ENCODE measurements around the gene ELFN1.

The ELFN1 gene

DNA sequence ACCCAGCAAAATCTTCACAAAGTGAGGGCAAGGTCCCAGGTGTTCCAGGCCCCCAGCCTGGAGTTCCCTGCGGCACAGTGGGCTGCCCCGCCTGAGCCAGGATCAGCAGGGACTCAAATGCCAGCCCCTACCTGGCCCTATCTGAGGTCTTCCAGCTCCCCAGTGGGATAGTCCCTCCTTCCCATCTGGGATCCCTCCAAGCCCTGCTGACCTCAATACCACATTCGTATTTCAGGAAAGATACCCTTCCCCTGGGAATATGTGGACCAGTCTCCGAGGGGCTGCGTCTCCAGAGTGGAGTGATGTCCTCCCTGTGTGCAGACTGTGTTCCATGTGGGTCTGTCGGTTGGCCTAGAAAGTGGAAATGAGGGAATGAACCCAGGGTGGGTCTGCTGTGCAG is 40.9 kb downstream of the ELFN1 start:
- no peak for DNase-seq (ENCODE audit: low spot score)
- TF ChIP-seq CTCF (IDR thresholded peaks at IDR 0.05; ENCODE audit: extremely low read depth, missing control alignments), result no peak

DNA sequence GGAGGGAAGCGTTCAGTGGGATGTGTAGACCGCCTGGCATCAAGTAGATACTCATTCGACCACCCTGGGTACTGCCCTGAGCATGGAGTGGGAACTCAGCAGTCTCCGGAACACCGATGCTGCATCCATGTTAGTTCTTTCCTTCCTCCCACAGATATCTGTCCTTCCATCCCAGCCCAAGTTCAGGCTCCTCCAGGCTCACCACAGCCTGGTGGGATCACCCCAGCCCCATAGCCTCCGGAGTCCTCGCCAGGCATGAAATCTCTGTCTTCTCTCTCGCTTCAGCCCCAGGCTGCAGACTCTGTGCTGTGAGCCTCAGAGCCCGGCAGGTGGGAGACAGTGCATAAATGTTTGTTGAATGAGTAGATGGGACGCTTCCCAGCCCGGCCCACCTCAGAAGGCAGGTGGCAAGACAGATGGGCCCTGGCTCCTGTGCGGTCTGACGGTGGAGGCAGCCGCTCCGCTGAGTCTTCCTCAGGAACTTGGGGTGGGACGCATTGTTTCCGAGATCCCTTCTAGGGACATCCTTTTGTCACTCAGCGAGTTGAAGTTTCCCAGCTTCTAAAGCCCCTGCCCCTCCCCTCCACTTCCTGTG is 42.9 kb downstream of the ELFN1 start:
- no peak for DNase-seq (ENCODE audit: low spot score)
- TF ChIP-seq CTCF (IDR thresholded peaks at IDR 0.05; ENCODE audit: extremely low read depth, missing control alignments), result no peak

DNA sequence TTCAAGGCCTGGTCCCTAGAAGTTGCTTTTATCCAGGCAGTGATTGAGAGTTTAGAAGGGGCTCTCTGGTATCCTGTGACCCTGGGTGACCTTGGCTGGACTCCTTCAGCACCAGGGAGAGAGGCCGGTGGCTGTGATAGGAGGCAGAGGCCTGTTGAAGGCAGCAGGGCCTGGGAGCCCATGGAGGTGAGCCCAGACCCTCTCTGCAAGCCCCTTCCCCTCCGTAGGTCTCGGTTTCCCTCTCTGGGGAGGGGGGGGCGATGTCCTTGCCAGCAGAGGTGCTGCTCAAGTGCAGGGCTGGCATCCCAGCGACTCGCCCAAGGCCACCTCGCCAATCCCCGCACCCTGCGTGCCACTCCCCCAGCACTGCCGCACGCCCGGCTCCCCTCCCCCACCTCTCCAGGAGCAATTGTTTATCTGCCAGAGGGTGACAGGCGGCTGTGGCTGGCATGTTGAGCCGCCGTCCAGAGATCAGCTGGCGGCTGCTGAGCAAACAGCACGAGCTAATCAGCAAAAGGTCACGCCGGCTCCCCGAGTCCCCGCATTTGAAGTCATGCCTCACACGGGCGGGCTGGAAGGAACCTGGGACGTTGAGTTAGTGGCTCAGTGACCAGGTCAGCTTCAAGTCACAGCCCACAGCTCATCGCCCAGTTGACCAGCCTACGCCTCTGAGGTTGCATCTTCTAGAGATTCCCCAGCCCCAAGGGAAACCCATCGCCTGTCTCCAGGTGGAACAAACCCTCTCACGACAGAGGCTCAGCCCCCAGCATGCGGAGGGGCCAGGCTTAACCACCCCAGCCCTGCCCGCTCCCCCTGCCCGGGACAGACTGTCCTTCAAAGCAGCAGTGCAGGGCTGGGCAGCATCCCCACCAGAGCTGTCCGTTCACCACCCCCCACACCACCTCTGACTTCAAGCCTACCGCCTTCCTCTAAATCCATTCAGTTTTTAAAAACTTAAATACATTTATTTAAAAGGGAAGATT is 43.7 kb downstream of the ELFN1 start:
- DNase-seq (ENCODE audit: low spot score), result no peak
- TF ChIP-seq CTCF (IDR thresholded peaks at IDR 0.05; ENCODE audit: extremely low read depth, missing control alignments), result no peak

DNA sequence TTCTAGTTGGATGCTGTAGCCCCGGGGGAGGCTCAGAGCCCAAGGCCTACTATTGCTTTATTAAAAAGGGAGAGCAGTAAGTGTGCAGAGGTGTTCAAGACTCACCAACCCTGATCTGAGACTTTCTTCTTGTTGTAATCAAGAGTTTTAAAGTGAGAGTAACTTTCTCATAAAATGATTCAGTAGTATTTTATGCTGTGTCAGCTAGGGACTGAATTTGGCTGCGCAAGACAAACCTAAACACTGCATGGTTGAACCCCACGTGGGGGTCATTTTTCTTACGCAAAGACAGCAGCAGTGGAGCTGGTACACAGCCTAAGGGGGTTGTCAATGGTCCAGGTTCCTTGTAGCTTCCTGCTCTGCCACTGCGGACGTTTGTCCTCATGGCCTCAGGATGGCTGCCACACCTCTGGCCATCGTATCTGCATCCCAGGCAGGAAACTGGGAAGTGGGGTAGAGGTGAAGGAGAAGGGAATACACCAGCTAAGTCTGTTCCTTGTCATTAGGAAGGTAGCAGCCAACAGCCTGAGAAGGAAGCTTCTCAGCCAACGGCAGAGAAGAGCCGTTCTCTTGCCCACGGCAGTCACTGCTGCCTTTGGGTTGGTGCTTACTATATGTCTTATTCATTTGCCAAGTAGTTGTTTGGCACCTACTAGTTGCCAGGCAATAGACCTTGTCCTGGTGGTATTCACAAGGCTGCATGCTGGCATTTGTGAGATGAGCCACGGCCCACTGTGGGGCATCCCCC is 44.7 kb downstream of the ELFN1 start:
- no peak for TF ChIP-seq CTCF (IDR thresholded peaks at IDR 0.05; ENCODE audit: extremely low read depth, missing control alignments)

GRCh38 chr7:1715331-1715625 is 45.2 kb downstream of the ELFN1 start:
- no peak for DNase-seq (ENCODE audit: low spot score)
- TF ChIP-seq CTCF (IDR thresholded peaks at IDR 0.05; ENCODE audit: extremely low read depth, missing control alignments), result no peak

More for the DNA sequence above, 44.7 kb downstream of the ELFN1 start:
- no peak for DNase-seq (ENCODE audit: low spot score)

DNA sequence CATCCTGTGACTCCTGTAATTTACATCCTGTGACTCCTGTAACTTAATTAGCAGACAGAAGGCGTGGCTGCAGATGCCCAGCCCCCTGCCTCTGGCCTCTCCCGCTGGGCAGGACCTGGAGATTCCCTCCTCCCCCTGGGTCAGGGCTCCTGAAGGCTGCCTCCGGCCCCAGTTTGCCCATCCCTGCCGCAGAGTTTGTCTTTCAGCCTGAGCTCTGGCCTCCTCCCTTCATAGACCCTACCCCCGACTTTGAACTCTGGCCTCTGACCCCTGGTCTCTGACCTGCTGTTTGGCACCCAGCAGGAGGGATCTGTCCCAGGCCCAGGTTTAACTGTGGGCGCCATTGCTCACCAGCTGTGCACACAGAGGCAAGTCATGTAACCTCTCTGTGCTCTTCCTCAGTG is 45.6 kb downstream of the ELFN1 start:
- no peak for TF ChIP-seq CTCF (IDR thresholded peaks at IDR 0.05; ENCODE audit: extremely low read depth, missing control alignments)

More for the DNA sequence above, 45.6 kb downstream of the ELFN1 start:
- DNase-seq (ENCODE audit: low spot score), result no peak
